T47D (cell line): ENCODE results near the gene HIVEP3.

Experiments used
- DNase-seq, 2 experiments: peaks; one replicate each; pipeline versions ENCODE4 v3.0.0 to v3.0.0-alpha.2; 2011 to 2012; ENCODE audit warnings: low read depth in 1 of 2, low spot score in 1 of 2
- JUND ChIP-seq: IDR thresholded peaks from 2 replicates; pipeline ENCODE4 v1.6.1; 2012; ENCODE audit warnings: low read depth
- in situ Hi-C: cut with HindIII; loops from 2 replicates; pipeline ENCODE4 v1.10.0; 2016; ENCODE audit warnings: low sequenced_read_pairs, low pct_unique_long_range_greater_than_20kb

Gene HIVEP3

DNA sequence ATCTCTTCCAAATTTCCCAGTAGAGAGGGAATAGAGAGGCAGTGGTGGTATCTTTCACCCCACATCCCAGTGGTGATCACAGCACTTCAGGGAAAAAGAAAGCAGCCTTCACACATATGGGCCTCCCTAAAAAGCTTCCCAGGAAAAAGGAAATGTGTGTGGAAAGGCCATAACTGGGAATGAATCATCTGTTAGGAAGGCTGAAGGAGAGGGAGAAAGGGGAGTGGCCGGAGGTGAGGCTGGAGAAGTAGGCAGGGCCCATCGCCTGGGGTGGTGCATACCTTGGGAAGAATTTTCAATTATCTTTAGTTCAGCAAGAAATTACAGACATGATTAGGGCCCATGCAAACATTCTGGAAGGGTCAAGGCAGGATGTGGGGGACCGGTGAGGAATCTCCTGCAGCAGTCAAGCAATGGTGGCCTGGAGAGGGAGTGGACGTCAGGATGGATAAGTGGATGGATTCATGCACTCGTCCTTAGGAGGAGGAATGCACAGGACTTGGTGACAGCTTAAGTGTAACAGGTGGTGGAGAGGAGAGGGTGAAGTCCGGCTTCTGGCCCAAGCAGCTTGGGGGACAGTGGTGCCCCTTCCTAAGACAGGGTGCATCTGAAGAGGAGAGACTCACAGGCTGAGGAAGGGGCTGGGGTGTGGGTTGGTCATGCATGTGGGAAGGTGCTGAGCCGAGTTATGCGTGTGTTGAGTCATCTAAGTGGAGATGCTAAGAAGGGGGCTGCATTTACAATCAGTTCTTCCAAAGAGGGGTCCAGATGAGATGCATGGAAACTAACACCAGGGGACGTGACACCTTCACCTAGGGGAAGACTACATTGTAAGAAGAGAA is 17.9 kb downstream of the HIVEP3 start:
- in situ Hi-C loops, result no loop called here
- TF ChIP-seq JUND, result no peak
- peak in 1 of 2 experiments; percentile 35 for DNase-seq

DNA sequence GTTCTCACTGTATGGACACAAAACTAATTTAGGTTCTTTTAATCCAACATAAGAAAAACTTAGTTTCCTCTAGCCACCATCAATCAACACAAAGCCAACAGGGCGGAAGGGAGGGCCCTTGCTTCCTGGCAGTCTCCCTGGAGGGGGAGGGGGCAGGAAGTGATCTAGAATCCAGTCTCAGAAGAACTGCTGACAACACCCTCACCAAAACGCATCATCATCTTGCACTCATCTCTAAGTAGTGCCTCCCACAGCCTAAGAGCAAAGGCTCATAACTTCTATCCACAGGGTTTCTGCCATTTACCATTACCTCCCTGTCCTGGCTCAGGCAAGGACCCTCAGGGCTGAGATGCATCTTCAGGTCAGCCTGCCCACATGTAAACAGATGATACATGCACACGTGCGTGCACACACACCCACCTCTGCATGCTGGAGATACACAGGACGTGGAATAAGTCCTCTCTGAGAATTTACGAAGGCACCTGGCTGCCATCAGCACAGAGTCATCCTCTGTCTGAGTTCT is 20.5 kb downstream of the HIVEP3 start:
- no peak for TF ChIP-seq JUND
- in situ Hi-C loops, result no loop called here

GRCh38 chr1:41895552-41895951 is 23.2 kb downstream of the HIVEP3 start:
- no peak for DNase-seq
- TF ChIP-seq JUND, result no peak
- in situ Hi-C loops, result no loop called here

More for the DNA sequence above, 20.5 kb downstream of the HIVEP3 start:
- DNase-seq, result no peak

DNA sequence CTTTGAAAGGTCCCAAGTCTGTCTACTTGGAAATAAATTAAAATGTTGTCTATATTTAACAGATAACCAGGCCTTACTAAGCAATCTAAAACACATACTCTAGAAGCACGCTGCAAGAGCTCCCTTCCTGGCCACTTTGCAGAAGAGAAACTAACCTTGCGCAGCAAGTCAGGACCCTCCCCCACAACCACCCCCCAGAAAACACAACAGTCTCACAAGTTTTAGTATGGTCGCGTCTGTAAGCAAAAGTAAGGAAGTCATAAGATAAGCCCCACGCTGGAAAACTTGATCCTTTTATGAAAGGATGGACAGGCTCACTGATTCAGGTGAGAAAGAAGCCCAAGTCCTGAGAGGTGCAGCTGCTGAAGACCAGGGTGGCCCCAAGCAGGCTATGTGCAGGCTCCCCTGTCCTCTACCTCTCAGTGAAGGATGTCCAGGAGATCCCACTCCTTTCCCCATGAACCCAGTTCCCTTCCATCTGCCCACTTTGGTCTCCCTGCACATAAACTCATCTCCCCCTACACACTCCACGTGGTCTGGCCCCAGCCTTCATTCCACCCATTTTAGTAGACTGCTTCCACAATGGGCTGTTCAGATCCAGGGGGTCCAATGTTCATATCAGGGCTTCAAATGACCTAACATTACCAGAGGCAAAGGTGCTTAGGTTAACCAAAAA is 23.8 kb downstream of the HIVEP3 start:
- no peak for TF ChIP-seq JUND
- no peak for DNase-seq
- in situ Hi-C loops, result no loop called here

GRCh38 chr1:41894101-41894807 is 24.5 kb downstream of the HIVEP3 start:
- no peak for TF ChIP-seq JUND
- in situ Hi-C loops, result no loop called here
- DNase-seq, result no peak

DNA sequence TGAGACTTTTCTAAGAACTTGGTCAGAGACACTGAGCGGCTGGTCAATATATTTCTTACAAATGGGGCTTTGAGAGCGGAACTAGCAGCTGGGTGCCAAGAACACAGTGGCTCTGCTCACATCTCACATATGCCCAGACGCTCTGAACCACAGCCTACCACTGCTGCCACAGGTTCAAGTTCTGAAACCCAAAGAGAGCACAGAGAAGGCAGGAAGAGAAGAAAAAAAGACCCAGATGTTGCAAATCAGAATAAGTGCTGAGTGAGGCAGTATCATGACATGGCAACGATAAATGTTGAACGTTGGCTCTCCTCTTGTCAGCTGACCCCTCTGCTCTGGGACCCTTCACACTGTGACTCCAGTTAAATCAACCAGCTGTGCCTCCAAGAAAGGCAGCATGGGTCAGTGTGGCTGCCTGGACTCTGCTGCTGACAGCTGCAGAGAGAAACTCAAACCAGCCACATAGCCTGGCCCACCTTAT is 26.4 kb downstream of the HIVEP3 start:
- in situ Hi-C loops, result no loop called here
- TF ChIP-seq JUND, result no peak
- no peak for DNase-seq

DNA sequence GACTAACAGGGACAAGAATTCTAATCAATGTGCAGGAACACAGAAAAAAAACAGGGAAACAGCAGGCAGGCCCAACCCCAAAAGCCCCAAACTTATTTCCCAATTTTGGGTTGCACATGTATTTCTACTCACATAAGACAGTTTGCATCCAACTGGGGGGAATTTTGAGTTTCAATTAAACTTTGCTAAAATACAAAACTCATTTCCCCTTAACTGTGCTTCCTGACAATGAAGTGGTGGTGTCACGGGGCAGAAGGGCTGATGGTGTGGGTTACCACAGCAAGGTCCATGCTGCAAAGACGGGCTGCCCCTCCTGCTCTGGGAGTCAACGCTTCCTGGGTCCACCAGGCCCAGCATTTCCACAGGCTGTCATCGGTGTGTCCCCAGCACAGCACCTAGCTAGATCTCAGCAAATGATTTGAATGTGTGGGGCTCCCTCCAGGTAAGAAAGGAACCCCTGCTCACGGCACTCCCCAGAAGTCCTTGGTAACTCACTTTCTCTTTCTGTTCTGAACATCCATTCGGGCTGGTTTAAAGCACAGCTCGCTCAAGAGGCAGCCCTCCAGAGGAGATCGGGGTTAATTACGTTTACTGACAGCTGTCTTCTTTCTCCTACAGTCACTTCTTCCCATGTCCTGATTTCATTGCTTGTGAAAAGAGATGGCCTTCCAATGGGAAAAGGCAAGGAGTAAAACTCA is 27.4 kb downstream of the HIVEP3 start:
- in situ Hi-C loops, result no loop called here
- TF ChIP-seq JUND, result no peak
- DNase-seq, result peak in 1 of 2 experiments; percentile 72

- no peak for TF ChIP-seq JUND
- in situ Hi-C loops, result no loop called here
- peak in 1 of 2 experiments; percentile 85 for DNase-seq
These were observed 27.9 kb downstream of the HIVEP3 start for GRCh38 chr1:41890825-41891198.

GRCh38 chr1:41889506-41890414 is 29.0 kb downstream of the HIVEP3 start:
- TF ChIP-seq JUND, result no peak
- no peak for DNase-seq
- in situ Hi-C loops, result no loop called here

DNA sequence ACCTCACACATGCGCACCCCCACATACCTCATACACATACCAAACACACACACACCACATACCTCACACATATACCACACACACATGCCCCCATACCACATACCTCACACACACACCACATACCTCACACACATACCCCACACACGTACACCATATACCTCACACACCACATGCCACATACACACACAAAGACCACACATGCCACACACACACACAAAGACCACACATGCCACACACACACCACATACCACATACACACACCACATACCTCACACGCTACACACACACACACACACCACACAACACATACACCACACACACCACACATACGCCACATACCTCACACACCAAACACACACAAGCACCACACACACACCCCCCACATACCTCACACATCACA is 30.0 kb downstream of the HIVEP3 start:
- no peak for DNase-seq
- no peak for TF ChIP-seq JUND
- in situ Hi-C loops, result no loop called here

GRCh38 chr1:41887365-41887764 is 31.4 kb downstream of the HIVEP3 start:
- no peak for TF ChIP-seq JUND
- in situ Hi-C loops, result no loop called here
- no peak for DNase-seq
